HCEC 1CT (cell line): ENCODE results near the gene CECR2.
"Not testable (repeated sequence)": the region's sequence is repeated elsewhere in the genome, so short reads cannot be mapped to it uniquely, and the experiment has no call there.

Experiments
- DNase-seq: peaks from one replicate; pipeline ENCODE4 v3.0.0-alpha.2; 2017

The CECR2 gene

GRCh38 chr22:17407643-17408042 is 38.4 kb downstream of the CECR2 start:
- DNase-seq = no peak

- no peak for DNase-seq
Observed at GRCh38 chr22:17410576-17410975, 41.3 kb downstream of the CECR2 start.

GRCh38 chr22:17411213-17411612 is 42.0 kb downstream of the CECR2 start:
- no peak for DNase-seq

GRCh38 chr22:17412232-17412631 is 43.0 kb downstream of the CECR2 start:
- no peak for DNase-seq

GRCh38 chr22:17418890-17419324 is 49.6 kb downstream of the CECR2 start:
- no peak for DNase-seq

- no peak for DNase-seq
Observed at GRCh38 chr22:17419348-17419747, 50.1 kb downstream of the CECR2 start.

- DNase-seq = no peak
Observed at GRCh38 chr22:17422736-17423343, 53.6 kb downstream of the CECR2 start.

GRCh38 chr22:17423616-17424015 is 54.4 kb downstream of the CECR2 start:
- no peak for DNase-seq

GRCh38 chr22:17427528-17427927 is 58.3 kb downstream of the CECR2 start:
- not testable (repeated sequence) for DNase-seq

GRCh38 chr22:17429516-17429915 is 60.3 kb downstream of the CECR2 start:
- DNase-seq = no peak

- no peak for DNase-seq
Observed at GRCh38 chr22:17430412-17430811, 61.2 kb downstream of the CECR2 start.

- DNase-seq = no peak
Observed at GRCh38 chr22:17431179-17431578, 61.9 kb downstream of the CECR2 start.

GRCh38 chr22:17434856-17435255 is 65.6 kb downstream of the CECR2 start:
- no peak for DNase-seq

GRCh38 chr22:17435375-17435774 is 66.1 kb downstream of the CECR2 start:
- no peak for DNase-seq

- DNase-seq = no peak
Observed at GRCh38 chr22:17436382-17436980, 67.2 kb downstream of the CECR2 start.

- no peak for DNase-seq
Observed at GRCh38 chr22:17436981-17437412, 67.7 kb downstream of the CECR2 start.

- no peak for DNase-seq
Observed at GRCh38 chr22:17438026-17438425, 68.8 kb downstream of the CECR2 start.

- no peak for DNase-seq
Observed at GRCh38 chr22:17441326-17441725, 72.1 kb downstream of the CECR2 start.

GRCh38 chr22:17443405-17444203 is 74.3 kb downstream of the CECR2 start:
- DNase-seq = no peak

GRCh38 chr22:17444204-17444504 is 74.9 kb downstream of the CECR2 start:
- no peak for DNase-seq

GRCh38 chr22:17446698-17447097 is 77.4 kb downstream of the CECR2 start:
- DNase-seq = no peak

- DNase-seq = no peak
Observed at GRCh38 chr22:17451316-17451715, 82.1 kb downstream of the CECR2 start.

GRCh38 chr22:17460895-17461294 is 91.6 kb downstream of the CECR2 start:
- no peak for DNase-seq

GRCh38 chr22:17470880-17471500 is 101.7 kb downstream of the CECR2 start:
- DNase-seq = no peak
